OCI-LY3 (cell line): ENCODE measurements around the gene PIK3AP1.

Source experiments
- H2AFZ ChIP-seq: fragments of 200-600, 300-600 bp; shearing (Covaris generic); 2 replicates; pipeline ENCODE4 v1.6.0; 2014; ENCODE audit warnings: antibody characterized with exemption, low read depth, low read length
- H3K27ac ChIP-seq: fragments of 200-600, 300-600 bp; sonication (generic); 2 replicates; pipeline ENCODE4 v1.5.1; 2014; ENCODE audit warnings: mild to moderate bottlenecking, low read length, moderate library complexity, mixed read lengths
- H3K27me3 ChIP-seq: fragments of 200-600, 300-600 bp; sonication (generic); 2 replicates; pipeline ENCODE4 v1.6.1; 2014; ENCODE audit warnings: low read depth, low read length, mixed read lengths
- H3K36me3 ChIP-seq: fragments of 200-600, 300-600 bp; sonication (generic); replicated peaks from 2 replicates; pipeline ENCODE3; 2014; ENCODE audit warnings: low read depth, low read length, mixed read lengths
- H3K4me1 ChIP-seq: fragments of 300-600, 200-600 bp; sonication (generic); 2 replicates; pipeline ENCODE4 v1.6.1; 2014; ENCODE audit warnings: low read length, mixed read lengths
- H3K4me2 ChIP-seq: fragments of 200-600, 300-600 bp; sonication (generic); 2 replicates; pipeline ENCODE4 v1.6.1; 2014; ENCODE audit warnings: low read length, mixed read lengths
- H3K4me3 ChIP-seq: fragments of 300-600, 200-600 bp; sonication (generic); 2 replicates; pipeline ENCODE4 v1.5.1; 2014; ENCODE audit warnings: antibody characterized with exemption, mild to moderate bottlenecking, low read length, moderate library complexity
- H3K79me2 ChIP-seq: fragments of 300-600, 200-600 bp; shearing (Covaris generic); 2 replicates; pipeline ENCODE4 v1.6.1; 2014; ENCODE audit warnings: mild to moderate bottlenecking, low read length, mixed read lengths
- H3K9ac ChIP-seq: fragments of 300-600, 200-600 bp; shearing (Covaris generic); 2 replicates; pipeline ENCODE4 v1.6.0; 2014; ENCODE audit warnings: mild to moderate bottlenecking, low read length, moderate library complexity
- H3K9me3 ChIP-seq: fragments of 200-600, 300-600 bp; shearing (Covaris generic); 2 replicates; pipeline ENCODE4 v1.6.1; 2014; ENCODE audit warnings: low read length, mixed read lengths; ENCODE audit not compliant: insufficient read depth
- H4K20me1 ChIP-seq: fragments of 200-600, 300-600 bp; sonication (generic); 2 replicates; pipeline ENCODE4 v1.6.1; 2016; ENCODE audit warnings: low read length, mixed read lengths; ENCODE audit not compliant: insufficient read depth
- EZH2phosphoT487 ChIP-seq: fragments of 200-600 bp; shearing (Covaris generic); IDR thresholded peaks from 2 replicates; pipeline ENCODE4 v1.6.1; 2018; ENCODE audit warnings: antibody characterized with exemption, mixed run types, low read depth
- TF ChIP-seq, protein P1 (sequence below): fragments of 200-600, 300-600 bp; sonication (generic); IDR thresholded peaks from 2 replicates; pipeline ENCODE4 v1.5.1; 2014; ENCODE audit warnings: antibody characterized with exemption, low read length, low read depth

PIK3AP1 gene

GRCh38 chr10:96586419-96587263, 133.7 kb downstream of the PIK3AP1 start, which contains the start of gene TM9SF3:
Gene TM9SF3 (minus strand): TSS chr10:96587012. CDS start chr10:96586835, 177 bp downstream.
- H3K36me3 ChIP-seq, result no peaks in the 10 kb centered on the region
- peak within 1 kb of the TSS; percentile 20 for H2AFZ ChIP-seq
- no peak for TF ChIP-seq EZH2phosphoT487
- TF ChIP-seq, protein P1, sequence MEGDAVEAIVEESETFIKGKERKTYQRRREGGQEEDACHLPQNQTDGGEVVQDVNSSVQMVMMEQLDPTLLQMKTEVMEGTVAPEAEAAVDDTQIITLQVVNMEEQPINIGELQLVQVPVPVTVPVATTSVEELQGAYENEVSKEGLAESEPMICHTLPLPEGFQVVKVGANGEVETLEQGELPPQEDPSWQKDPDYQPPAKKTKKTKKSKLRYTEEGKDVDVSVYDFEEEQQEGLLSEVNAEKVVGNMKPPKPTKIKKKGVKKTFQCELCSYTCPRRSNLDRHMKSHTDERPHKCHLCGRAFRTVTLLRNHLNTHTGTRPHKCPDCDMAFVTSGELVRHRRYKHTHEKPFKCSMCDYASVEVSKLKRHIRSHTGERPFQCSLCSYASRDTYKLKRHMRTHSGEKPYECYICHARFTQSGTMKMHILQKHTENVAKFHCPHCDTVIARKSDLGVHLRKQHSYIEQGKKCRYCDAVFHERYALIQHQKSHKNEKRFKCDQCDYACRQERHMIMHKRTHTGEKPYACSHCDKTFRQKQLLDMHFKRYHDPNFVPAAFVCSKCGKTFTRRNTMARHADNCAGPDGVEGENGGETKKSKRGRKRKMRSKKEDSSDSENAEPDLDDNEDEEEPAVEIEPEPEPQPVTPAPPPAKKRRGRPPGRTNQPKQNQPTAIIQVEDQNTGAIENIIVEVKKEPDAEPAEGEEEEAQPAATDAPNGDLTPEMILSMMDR, result no peak

DNA sequence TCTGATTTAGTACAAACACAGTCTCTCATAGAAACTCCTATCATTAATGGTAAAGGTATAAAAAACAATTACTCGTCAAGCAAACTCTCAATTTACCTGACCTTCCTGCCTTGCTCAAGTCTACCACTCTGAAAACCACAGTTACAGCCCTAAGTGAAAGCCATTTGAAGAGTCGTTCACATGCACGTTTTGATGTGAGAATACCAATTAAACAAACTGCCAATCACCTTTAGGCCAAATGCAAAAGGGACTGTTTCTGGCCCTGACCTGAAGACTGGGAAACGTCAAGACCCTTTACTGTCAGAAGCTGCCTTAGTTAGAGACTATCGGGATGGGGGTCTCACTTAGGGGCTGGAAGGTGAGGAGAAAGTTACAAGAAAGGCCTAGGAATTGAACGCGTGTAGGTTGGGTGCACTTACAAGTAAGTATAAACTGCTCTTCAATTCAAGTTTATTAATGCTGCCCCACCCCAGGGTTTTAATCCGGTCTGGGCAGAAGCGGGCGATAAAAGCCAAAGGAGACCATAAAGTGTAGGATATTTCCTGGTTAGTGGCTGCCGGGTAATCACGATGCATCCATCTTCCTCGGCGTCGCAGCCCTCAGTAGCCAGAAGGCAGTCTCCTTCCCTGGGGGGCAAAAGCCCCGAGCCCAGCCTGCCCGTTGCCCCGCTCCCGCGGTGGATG, 134.4 kb downstream of the PIK3AP1 start:
- Histone ChIP-seq H3K27ac (peak overlapping the region; percentile 62), H3K4me1 (peaks cover 41% of the 10 kb centered on the region), H2AFZ (no peak overlapping the region)

More at GRCh38 chr10:96586419-96587263, 133.7 kb downstream of the PIK3AP1 start, which contains the start of gene TM9SF3:
- peak within 1 kb of the TSS; percentile 73 for H3K27ac ChIP-seq
- H3K79me2 ChIP-seq, result peaks cover 56% of the 10 kb centered on the region
- H3K4me2 ChIP-seq, result peak within 1 kb of the TSS; percentile 92
- H3K9ac ChIP-seq, result peak within 1 kb of the TSS; percentile 86
- peak within 1 kb of the TSS; percentile 94 for H3K4me3 ChIP-seq
- H3K27me3 ChIP-seq, result no peaks in the 10 kb centered on the region
- peaks cover 44% of the 10 kb centered on the region for H3K4me1 ChIP-seq
- H3K9me3 ChIP-seq, result no peaks in the 10 kb centered on the region
- H4K20me1 ChIP-seq, result peaks cover 39% of the 10 kb centered on the region

DNA sequence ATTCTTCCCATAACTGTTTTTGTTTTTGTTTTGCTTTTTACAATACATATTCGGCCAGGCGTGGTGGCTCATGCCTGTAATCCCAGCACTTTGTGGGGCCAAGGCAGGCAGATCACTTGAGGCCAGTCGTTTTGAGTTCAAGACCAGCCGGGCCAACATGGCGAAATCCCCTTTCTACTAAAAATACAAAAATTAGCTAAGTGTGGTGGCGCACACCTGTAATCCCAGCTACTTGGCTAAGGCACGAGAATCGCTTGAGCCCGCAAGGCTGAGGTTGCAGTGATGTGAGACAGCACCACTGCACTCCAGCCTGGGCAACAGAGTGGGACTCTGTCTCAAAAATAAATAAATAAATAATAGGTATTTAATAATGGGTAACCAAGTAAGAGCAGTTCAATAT, 135.8 kb downstream of the PIK3AP1 start:
- no peaks in the 10 kb centered on the region for H3K27me3 ChIP-seq
- no peaks in the 10 kb centered on the region for H3K36me3 ChIP-seq
- H4K20me1 ChIP-seq, result peaks cover 59% of the 10 kb centered on the region
- H2AFZ ChIP-seq, result no peak overlapping the region
- no peak overlapping the region for H3K27ac ChIP-seq
- H3K79me2 ChIP-seq, result peaks cover 78% of the 10 kb centered on the region
- H3K9me3 ChIP-seq, result no peaks in the 10 kb centered on the region
- TF ChIP-seq, protein P1, result no peak
- TF ChIP-seq EZH2phosphoT487, result no peak
- H3K4me2 ChIP-seq, result no peak overlapping the region
- H3K4me1 ChIP-seq, result peaks cover 27% of the 10 kb centered on the region
- H3K4me3 ChIP-seq, result no peak overlapping the region
- no peak overlapping the region; the same call in 1 of the 2 replicates for H3K9ac ChIP-seq

More for the DNA sequence above, 134.4 kb downstream of the PIK3AP1 start:
- H3K4me3 ChIP-seq, result peak overlapping the region; percentile 94
- peak overlapping the region; percentile 85 for H3K9ac ChIP-seq
- no peaks in the 10 kb centered on the region for H3K9me3 ChIP-seq
- peaks cover 47% of the 10 kb centered on the region for H4K20me1 ChIP-seq
- no peaks in the 10 kb centered on the region for H3K27me3 ChIP-seq
- H3K4me2 ChIP-seq, result peak overlapping the region; percentile 92
- H3K36me3 ChIP-seq, result no peaks in the 10 kb centered on the region
- TF ChIP-seq EZH2phosphoT487, result no peak
- TF ChIP-seq, protein P1, result no peak
- peaks cover 64% of the 10 kb centered on the region for H3K79me2 ChIP-seq

DNA sequence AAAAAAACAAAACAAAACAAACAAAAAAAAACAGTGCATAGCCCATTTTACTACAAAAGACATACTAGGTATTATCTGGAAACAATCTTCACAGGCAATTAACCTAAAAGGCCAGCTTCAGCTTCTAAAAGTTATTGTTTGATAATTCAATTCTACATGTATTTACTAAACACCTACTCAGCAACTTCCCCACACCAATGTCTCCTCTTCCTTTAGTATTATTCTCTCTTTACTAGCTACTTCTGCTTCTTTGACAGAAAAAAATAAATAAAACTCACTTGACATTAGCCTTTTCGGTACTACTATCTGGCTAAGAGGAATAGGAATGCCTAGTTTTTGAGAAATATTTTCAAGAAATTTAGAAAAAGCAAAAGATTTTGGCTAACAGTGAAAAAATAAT, 136.3 kb downstream of the PIK3AP1 start:
- no peak for TF ChIP-seq EZH2phosphoT487
- TF ChIP-seq, protein P1, result no peak
- Histone ChIP-seq H3K27me3 (no peaks in the 10 kb centered on the region), H3K4me3 (no peak overlapping the region)

More for the DNA sequence above, 136.3 kb downstream of the PIK3AP1 start:
- no peak overlapping the region for H3K9ac ChIP-seq
- no peak overlapping the region for H3K4me2 ChIP-seq
- H3K4me1 ChIP-seq, result peaks cover 23% of the 10 kb centered on the region
- H3K9me3 ChIP-seq, result no peaks in the 10 kb centered on the region
- no peak overlapping the region for H2AFZ ChIP-seq
- H3K27ac ChIP-seq, result no peak overlapping the region
- peaks cover 63% of the 10 kb centered on the region for H4K20me1 ChIP-seq
- H3K79me2 ChIP-seq, result peaks cover 82% of the 10 kb centered on the region
- no peaks in the 10 kb centered on the region for H3K36me3 ChIP-seq
